Measurements from ENCODE around the gene GPR27.

DNA sequence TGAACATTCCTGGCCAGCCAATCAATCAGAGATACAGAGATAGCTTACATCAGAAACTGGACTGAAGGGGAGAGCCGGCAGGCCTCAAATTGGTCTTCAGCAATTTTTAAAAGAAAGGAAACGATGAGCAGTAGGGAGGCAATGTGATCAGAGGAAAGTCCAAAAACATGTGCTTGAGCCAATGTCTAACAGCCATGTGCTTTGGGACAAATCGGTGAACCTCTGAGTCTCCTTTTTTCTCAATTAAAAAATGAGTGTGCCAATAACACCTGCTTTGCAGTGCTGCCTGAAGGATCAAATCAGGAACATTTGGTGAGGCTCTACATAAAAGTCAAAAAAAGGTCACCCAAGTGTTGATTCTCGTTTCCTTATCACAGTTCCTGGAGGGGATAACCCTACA, 21.0 kb upstream of the GPR27 start:
- TF ChIP-seq, protein P1, sequence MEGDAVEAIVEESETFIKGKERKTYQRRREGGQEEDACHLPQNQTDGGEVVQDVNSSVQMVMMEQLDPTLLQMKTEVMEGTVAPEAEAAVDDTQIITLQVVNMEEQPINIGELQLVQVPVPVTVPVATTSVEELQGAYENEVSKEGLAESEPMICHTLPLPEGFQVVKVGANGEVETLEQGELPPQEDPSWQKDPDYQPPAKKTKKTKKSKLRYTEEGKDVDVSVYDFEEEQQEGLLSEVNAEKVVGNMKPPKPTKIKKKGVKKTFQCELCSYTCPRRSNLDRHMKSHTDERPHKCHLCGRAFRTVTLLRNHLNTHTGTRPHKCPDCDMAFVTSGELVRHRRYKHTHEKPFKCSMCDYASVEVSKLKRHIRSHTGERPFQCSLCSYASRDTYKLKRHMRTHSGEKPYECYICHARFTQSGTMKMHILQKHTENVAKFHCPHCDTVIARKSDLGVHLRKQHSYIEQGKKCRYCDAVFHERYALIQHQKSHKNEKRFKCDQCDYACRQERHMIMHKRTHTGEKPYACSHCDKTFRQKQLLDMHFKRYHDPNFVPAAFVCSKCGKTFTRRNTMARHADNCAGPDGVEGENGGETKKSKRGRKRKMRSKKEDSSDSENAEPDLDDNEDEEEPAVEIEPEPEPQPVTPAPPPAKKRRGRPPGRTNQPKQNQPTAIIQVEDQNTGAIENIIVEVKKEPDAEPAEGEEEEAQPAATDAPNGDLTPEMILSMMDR (conservative IDR thresholded peaks at IDR 0.05) = no peak
- TF ChIP-seq EZH2 (IDR thresholded peaks at IDR 0.05; ENCODE audit: low read depth) = no peak

Measured in PC-9 (cell line).